ENCODE measurements around the gene TBC1D3L.
"Not testable (repeated sequence)": the region's sequence is repeated elsewhere in the genome, so short reads cannot be mapped to it uniquely, and the experiment has no call there.

The TBC1D3L gene

DNA sequence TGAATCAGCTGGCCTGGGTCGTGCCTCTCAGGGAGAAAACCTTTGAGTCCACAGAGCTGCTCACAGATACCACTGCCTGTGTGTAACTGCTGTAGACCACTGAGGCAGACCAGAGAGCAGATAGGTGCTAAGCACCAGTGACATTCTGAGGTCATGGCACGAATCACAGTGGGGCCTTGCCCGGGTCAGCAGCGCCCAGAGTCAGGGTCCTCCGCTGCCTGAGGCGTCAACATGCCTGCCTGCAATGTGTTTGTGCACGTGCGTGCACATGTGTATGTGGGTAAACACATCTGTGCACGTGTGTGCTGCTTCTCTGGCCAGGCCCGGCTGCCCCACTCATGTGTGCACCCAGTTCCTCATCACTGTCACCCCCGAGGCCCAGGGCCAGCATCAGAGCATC is at the start of gene TBC1D3L:
Gene TBC1D3L, minus strand, starts transcription at position 101 of the 400 bp plus-strand sequence. CDS start 1,540 bp downstream, outside the sequence.
- not testable (repeated sequence) for H3K4me1 ChIP-seq (ENCODE audit: insufficient read depth, poor library complexity, severe bottlenecking); H3K36me3 ChIP-seq (ENCODE audit: low read depth); H3K4me3 ChIP-seq (ENCODE audit: severe bottlenecking); DNase-seq (ENCODE audit: low spot score); H3K9me3 ChIP-seq (ENCODE audit: severe bottlenecking); H3K27me3 ChIP-seq (ENCODE audit: insufficient read depth, poor library complexity, severe bottlenecking); ATAC-seq (ENCODE audit: low read depth); H3K27ac ChIP-seq (ENCODE audit: poor library complexity, severe bottlenecking)

DNA sequence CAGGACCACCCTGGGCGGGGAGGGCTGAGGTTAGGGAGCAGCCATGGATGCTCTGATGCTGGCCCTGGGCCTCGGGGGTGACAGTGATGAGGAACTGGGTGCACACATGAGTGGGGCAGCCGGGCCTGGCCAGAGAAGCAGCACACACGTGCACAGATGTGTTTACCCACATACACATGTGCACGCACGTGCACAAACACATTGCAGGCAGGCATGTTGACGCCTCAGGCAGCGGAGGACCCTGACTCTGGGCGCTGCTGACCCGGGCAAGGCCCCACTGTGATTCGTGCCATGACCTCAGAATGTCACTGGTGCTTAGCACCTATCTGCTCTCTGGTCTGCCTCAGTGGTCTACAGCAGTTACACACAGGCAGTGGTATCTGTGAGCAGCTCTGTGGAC is 14.8 kb upstream of the TBC1D3L start, which contains the start of gene TBC1D3D:
Gene TBC1D3D, plus strand, starts transcription at position 301 of the 400 bp plus-strand sequence. CDS start 1,585 bp downstream, outside the sequence.
- not testable (repeated sequence) for ATAC-seq (ENCODE audit: low read depth); H3K27ac ChIP-seq (ENCODE audit: poor library complexity, severe bottlenecking)

More for the DNA sequence above, 14.8 kb upstream of the TBC1D3L start, which contains the start of gene TBC1D3D:
- DNase-seq (ENCODE audit: low spot score); H3K9me3 ChIP-seq (ENCODE audit: severe bottlenecking); H3K4me3 ChIP-seq (ENCODE audit: severe bottlenecking); H3K36me3 ChIP-seq (ENCODE audit: low read depth); H3K4me1 ChIP-seq (ENCODE audit: insufficient read depth, poor library complexity, severe bottlenecking); H3K27me3 ChIP-seq (ENCODE audit: insufficient read depth, poor library complexity, severe bottlenecking): not testable (repeated sequence)
